Measurements from ENCODE around the gene VWA3B. TPM values are rescaled to one million over a fixed set of nuclear protein-coding genes. Genes with fewer than 3 reads are reported as not detected.
"Not testable (repeated sequence)": the region's sequence is repeated elsewhere in the genome, so short reads cannot be mapped to it uniquely, and the experiment has no call there.

VWA3B gene
- total RNA-seq, 3 donors from 2014 or later, result 1.2 to 2.8 (median 2.7) TPM

- peaks cover 11% of the 10 kb centered on the region for H3K9me3 ChIP-seq
Measured at GRCh38 chr2:98040331-98040939, 46.5 kb upstream of the VWA3B start.

GRCh38 chr2:98043101-98043500 lies 43.9 kb upstream of the VWA3B start:
- TF ChIP-seq CTCF (IDR thresholded peaks at IDR 0.05), result no peak
- intact Hi-C loops (cut with DNase I, micrococcal nuclease), result no loop called here
- Histone ChIP-seq H3K36me3 (ENCODE audit: low read depth) (no peaks in the 10 kb centered on the region), H3K4me1 (ENCODE audit: low read depth) (peaks cover 17% of the 10 kb centered on the region), H3K4me3 (no peak overlapping the region), H3K9me3 (peaks cover 13% of the 10 kb centered on the region)
- DNase-seq (no peak), ATAC-seq (no peak)

More at GRCh38 chr2:98040331-98040939, 46.5 kb upstream of the VWA3B start:
- no peak for DNase-seq
- H3K36me3 ChIP-seq (ENCODE audit: low read depth), result no peaks in the 10 kb centered on the region
- no peak for TF ChIP-seq CTCF (IDR thresholded peaks at IDR 0.05)
- H3K4me1 ChIP-seq (ENCODE audit: low read depth), result peaks cover 36% of the 10 kb centered on the region
- ATAC-seq, result peak; percentile 11
- H3K4me3 ChIP-seq, result no peak overlapping the region
- intact Hi-C loops (cut with DNase I, micrococcal nuclease), result no loop called here

- intact Hi-C loops (cut with DNase I, micrococcal nuclease); H3K4me3 ChIP-seq; H3K36me3 ChIP-seq (ENCODE audit: low read depth); H3K4me1 ChIP-seq (ENCODE audit: low read depth); ATAC-seq; DNase-seq: not testable (repeated sequence)
- peaks cover 13% of the 10 kb centered on the region for H3K9me3 ChIP-seq
Measured at GRCh38 chr2:98044730-98045129, 42.2 kb upstream of the VWA3B start.

GRCh38 chr2:98050070-98050469 lies 36.9 kb upstream of the VWA3B start:
- peak; percentile 100 for ATAC-seq
- Histone ChIP-seq H3K36me3 (ENCODE audit: low read depth) (no peaks in the 10 kb centered on the region), H3K4me1 (ENCODE audit: low read depth) (no peaks in the 10 kb centered on the region), H3K9me3 (peaks cover 5% of the 10 kb centered on the region), H3K4me3 (no peak overlapping the region)
- TF ChIP-seq CTCF (IDR thresholded peaks at IDR 0.05), result no peak
- DNase-seq, result peak in 1 of 3 donors; percentile 56
- intact Hi-C loops (cut with DNase I, micrococcal nuclease), result no loop called here

GRCh38 chr2:98058191-98058975 lies 28.6 kb upstream of the VWA3B start:
- TF ChIP-seq CTCF (IDR thresholded peaks at IDR 0.05), result no peak
- DNase-seq (no peak), ATAC-seq (no peak)
- intact Hi-C loops (cut with DNase I, micrococcal nuclease), result no loop called here
- Histone ChIP-seq H3K9me3 (no peaks in the 10 kb centered on the region), H3K36me3 (ENCODE audit: low read depth) (no peaks in the 10 kb centered on the region), H3K4me1 (ENCODE audit: low read depth) (no peaks in the 10 kb centered on the region), H3K4me3 (no peak overlapping the region)

GRCh38 chr2:98060277-98060676 lies 26.7 kb upstream of the VWA3B start:
- Histone ChIP-seq H3K4me3 (no peak overlapping the region), H3K4me1 (ENCODE audit: low read depth) (no peaks in the 10 kb centered on the region), H3K36me3 (ENCODE audit: low read depth) (no peaks in the 10 kb centered on the region), H3K9me3 (no peaks in the 10 kb centered on the region)
- DNase-seq, result no peak
- TF ChIP-seq CTCF (IDR thresholded peaks at IDR 0.05), result no peak
- intact Hi-C loops (cut with DNase I, micrococcal nuclease), result no loop called here
- ATAC-seq, result no peak
